A549 treated with Mapracorat at 1 μM for 4 hours (cell line): ENCODE measurements around the gene SLC39A1. TPM values are rescaled to one million over a fixed set of nuclear protein-coding genes. Genes with fewer than 3 reads are reported as not detected.

Experiments used
- total RNA-seq: library from RNA; stranded (reverse); fragments of 200-300 nt; extraction: Qiagen RNA extraction; gene quantifications from 5 replicates; pipeline ENCODE4 v1.2.3, GENCODE V29; 2022

The SLC39A1 gene
- 148 to 165 TPM (median 161 TPM) in 5 replicates for total RNA-seq

GRCh38 chr1:153963030-153963849, at the start of gene SLC39A1:
SLC39A1 (minus strand) TSS chr1:153963537; CDS start chr1:153962715, 822 bp downstream.

GRCh38 chr1:153990468-153991150, 27.3 kb upstream of the SLC39A1 start, which contains the start of gene RPS27:
RPS27 (plus strand) TSS chr1:153990762; CDS start chr1:153990797, 35 bp downstream.

GRCh38 chr1:153985941-153986761, 22.8 kb upstream of the SLC39A1 start, which contains the start of gene RAB13:
RAB13 (minus strand) TSS chr1:153986339; CDS start chr1:153986236, 103 bp downstream.

GRCh38 chr1:153977250-153978240, 14.2 kb upstream of the SLC39A1 start, which contains the start of gene JTB:
JTB (minus strand) TSS chr1:153977674; CDS start chr1:153977252, 422 bp downstream.

GRCh38 chr1:153967107-153967999, 4.0 kb upstream of the SLC39A1 start, which contains the start of gene CREB3L4:
CREB3L4 (plus strand) TSS chr1:153967902; CDS start chr1:153968526, 624 bp downstream.

GRCh38 chr1:153958111-153958960, 5.0 kb downstream of the SLC39A1 start, which contains the start of gene CRTC2:
CRTC2 (minus strand) TSS chr1:153958612; CDS start chr1:153958497, 115 bp downstream.

GRCh38 chr1:153946622-153947241, 16.6 kb downstream of the SLC39A1 start, which contains the start of gene DENND4B:
DENND4B (minus strand) TSS chr1:153946718; CDS start chr1:153944374, 2,344 bp downstream.

GRCh38 chr1:153922972-153923925, 40.1 kb downstream of the SLC39A1 start, which contains the start of gene GATAD2B:
GATAD2B (minus strand) TSS chr1:153922972; CDS start chr1:153828347, 94,625 bp downstream.

Other genes with a start within 250 kb of the SLC39A1 start
- 16.0 to 19.9 TPM (median 18.2 TPM) in 5 replicates for gene INTS3, start 235.5 kb downstream of the SLC39A1 start, total RNA-seq
- gene SLC27A3, start 188.1 kb downstream of the SLC39A1 start, total RNA-seq, result 0.82 to 1.8 TPM (median 1.4 TPM) in 5 replicates
- 9.0 to 11.2 TPM (median 9.2 TPM) in 5 replicates for gene GATAD2B, start 40.6 kb downstream of the SLC39A1 start, total RNA-seq
- gene DENND4B, start 16.8 kb downstream of the SLC39A1 start, total RNA-seq, result 25.0 to 37.8 TPM (median 32.5 TPM) in 5 replicates
- gene CRTC2, start 4.9 kb downstream of the SLC39A1 start, total RNA-seq, result 31.8 to 42.9 TPM (median 39.7 TPM) in 5 replicates
- gene CREB3L4, start 4.4 kb upstream of the SLC39A1 start, total RNA-seq, result 8.8 to 11.0 TPM (median 9.3 TPM) in 5 replicates
- gene JTB, start 14.1 kb upstream of the SLC39A1 start, total RNA-seq, result 107 to 160 TPM (median 148 TPM) in 5 replicates
- gene RAB13, start 22.8 kb upstream of the SLC39A1 start, total RNA-seq, result 129 to 156 TPM (median 135 TPM) in 5 replicates
- gene RPS27, start 27.2 kb upstream of the SLC39A1 start, total RNA-seq, result 4,081 to 8,275 TPM (median 4,317 TPM) in 5 replicates
- not detected in 5 replicates for gene NUP210L, start 191.5 kb upstream of the SLC39A1 start, total RNA-seq
- gene TPM3, start 228.6 kb upstream of the SLC39A1 start, total RNA-seq, result 457 to 636 TPM (median 497 TPM) in 5 replicates
- gene CFAP141, start 242.8 kb upstream of the SLC39A1 start, total RNA-seq, result not detected in 5 replicates